GM10266 (cell line): ENCODE results near the gene ITPA.
"Not testable (repeated sequence)": the region's sequence is repeated elsewhere in the genome, so short reads cannot be mapped to it uniquely, and the experiment has no call there.

Experiments used
- DNase-seq: peaks from one replicate; pipeline ENCODE4 v3.0.0; 2012; ENCODE audit errors: extremely low spot score
- CTCF ChIP-seq: IDR thresholded peaks from 2 replicates; pipeline ENCODE4 v1.5.1; 2012; ENCODE audit warnings: mild to moderate bottlenecking, low read depth; ENCODE audit not compliant: control insufficient read depth, insufficient read depth; ENCODE audit errors: missing control alignments

Gene ITPA

GRCh38 chr20:3175270-3175669 lies 34.0 kb upstream of the ITPA start:
- DNase-seq = no peak
- no peak for TF ChIP-seq CTCF

- DNase-seq = no peak
- TF ChIP-seq CTCF = no peak
Measured at GRCh38 chr20:3177746-3178485, 31.4 kb upstream of the ITPA start.

- no peak for TF ChIP-seq CTCF
- no peak for DNase-seq
Measured at GRCh38 chr20:3180319-3180718, 29.0 kb upstream of the ITPA start.

- no peak for DNase-seq
- no peak for TF ChIP-seq CTCF
Measured at GRCh38 chr20:3181270-3181669, 28.0 kb upstream of the ITPA start.

- DNase-seq = not testable (repeated sequence)
Measured at GRCh38 chr20:3182429-3182828, 26.9 kb upstream of the ITPA start.

- TF ChIP-seq CTCF = no peak
- DNase-seq = no peak
Measured at GRCh38 chr20:3183896-3184612, 25.2 kb upstream of the ITPA start.

- not testable (repeated sequence) for DNase-seq
Measured at GRCh38 chr20:3187861-3188260, 21.4 kb upstream of the ITPA start.

- no peak for TF ChIP-seq CTCF
- DNase-seq = no peak
Measured at GRCh38 chr20:3188823-3189413, 20.4 kb upstream of the ITPA start.
